HG02642 (cell line): ENCODE data around the gene PWP1.
"Not testable (repeated sequence)": the region's sequence is repeated elsewhere in the genome, so short reads cannot be mapped to it uniquely, and the experiment has no call there.

Experiments used
- ATAC-seq: cut with Tn5 transposase; IDR thresholded peaks from one replicate; pipeline ENCODE4 v1.9.1; 2021; ENCODE audit warnings: mild to moderate bottlenecking; ENCODE audit not compliant: unreplicated experiment, poor library complexity

Gene PWP1

DNA sequence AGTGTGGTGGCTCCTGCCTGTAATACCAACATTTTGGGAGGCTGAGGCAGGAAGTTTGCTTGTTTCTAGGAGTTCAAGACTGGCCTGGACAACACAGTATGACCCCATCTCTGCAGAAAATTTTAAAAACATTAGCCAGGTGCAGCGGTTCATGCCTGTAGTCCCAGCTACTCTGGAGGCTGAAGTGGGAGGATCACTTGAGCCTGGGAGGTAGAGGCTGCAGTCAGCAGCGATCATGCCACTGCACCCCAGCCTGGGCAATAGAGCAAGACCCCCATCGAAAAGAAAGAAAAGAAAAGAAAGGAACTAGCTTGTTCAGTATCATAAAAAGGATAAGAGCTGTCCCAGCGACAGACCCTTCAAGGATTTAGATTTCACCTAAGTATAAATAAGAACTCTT, 18.1 kb upstream of the PWP1 start:
- ATAC-seq, result no peak

DNA sequence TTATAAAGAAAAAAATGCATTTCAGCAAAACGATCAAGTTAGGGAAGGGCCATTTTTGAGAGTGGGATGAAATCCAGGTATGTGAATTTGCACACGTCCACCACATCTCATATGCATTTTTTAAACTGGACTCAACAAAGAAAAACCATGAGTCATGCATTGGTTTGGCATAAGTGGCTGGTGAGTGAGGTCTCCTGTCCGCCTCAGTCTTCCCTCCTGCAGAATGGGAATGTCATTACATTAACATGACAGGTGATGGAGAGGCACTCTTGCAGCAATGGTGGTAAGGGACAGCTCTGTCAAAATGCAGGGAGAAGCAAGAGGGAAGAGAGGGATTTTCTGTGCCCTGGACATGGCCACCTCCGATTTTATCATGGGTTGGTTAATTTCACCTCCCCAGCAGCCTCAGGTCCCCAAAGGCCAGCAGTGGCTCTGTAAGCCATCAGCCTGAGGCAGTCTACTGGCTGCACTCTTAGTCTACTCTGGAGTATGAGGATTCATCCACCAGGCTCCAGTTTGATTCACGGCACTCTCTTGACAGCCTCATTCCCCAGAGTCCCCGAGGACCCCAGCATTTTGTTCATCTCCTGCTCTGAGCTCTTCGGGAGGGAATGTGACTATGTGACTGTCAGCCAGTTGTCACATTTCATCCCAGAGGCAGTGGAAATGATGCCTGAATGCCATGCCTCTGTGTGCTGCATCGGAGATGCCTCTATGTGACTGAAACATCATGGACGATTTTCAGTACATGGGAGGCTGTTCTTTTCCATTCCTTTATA, 17.1 kb upstream of the PWP1 start:
- ATAC-seq, result no peak

DNA sequence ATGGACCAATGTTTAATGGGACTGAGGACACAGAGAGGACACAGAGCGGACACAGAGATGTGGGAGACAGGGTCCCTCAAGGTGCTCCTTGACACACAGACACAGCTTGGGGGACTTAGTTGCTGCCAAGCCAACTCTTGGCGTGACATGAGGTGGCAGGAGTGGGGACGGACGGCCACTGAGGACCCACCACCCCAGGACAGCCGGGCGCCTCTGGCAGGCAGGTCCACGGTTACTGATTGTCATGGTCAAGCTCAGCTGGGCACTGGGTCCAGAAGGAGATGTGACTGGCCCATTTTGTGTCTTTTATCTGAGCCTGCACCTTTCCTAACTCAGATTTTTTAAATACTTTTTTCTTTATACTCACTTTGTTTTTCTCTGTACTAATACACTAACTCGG, 15.7 kb upstream of the PWP1 start:
- no peak for ATAC-seq

GRCh38 chr12:107670999-107671643, 14.5 kb upstream of the PWP1 start:
- ATAC-seq, result no peak

GRCh38 chr12:107677671-107678070, 7.9 kb upstream of the PWP1 start:
- ATAC-seq, result no peak

- no peak for ATAC-seq
Measured at GRCh38 chr12:107679336-107679735, 6.3 kb upstream of the PWP1 start.

DNA sequence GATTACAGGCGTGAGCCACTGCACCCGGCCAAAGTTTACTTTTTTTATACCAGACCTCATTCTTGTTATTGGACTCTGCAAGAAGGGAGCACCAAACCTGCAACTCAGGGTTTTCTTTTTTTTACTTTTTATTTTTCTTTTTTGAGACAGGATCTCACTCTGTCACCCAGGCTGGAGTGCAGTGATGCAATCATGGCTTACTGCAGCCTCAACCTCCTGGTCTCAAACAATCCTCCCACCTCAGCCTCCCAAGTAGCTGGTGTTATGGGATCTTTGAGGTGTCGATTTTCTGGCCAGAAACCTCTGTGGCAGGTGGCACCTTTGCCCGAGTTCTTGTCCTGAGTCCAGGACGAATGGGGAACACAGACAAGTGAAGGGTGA, 4.2 kb upstream of the PWP1 start:
- ATAC-seq, result no peak

DNA sequence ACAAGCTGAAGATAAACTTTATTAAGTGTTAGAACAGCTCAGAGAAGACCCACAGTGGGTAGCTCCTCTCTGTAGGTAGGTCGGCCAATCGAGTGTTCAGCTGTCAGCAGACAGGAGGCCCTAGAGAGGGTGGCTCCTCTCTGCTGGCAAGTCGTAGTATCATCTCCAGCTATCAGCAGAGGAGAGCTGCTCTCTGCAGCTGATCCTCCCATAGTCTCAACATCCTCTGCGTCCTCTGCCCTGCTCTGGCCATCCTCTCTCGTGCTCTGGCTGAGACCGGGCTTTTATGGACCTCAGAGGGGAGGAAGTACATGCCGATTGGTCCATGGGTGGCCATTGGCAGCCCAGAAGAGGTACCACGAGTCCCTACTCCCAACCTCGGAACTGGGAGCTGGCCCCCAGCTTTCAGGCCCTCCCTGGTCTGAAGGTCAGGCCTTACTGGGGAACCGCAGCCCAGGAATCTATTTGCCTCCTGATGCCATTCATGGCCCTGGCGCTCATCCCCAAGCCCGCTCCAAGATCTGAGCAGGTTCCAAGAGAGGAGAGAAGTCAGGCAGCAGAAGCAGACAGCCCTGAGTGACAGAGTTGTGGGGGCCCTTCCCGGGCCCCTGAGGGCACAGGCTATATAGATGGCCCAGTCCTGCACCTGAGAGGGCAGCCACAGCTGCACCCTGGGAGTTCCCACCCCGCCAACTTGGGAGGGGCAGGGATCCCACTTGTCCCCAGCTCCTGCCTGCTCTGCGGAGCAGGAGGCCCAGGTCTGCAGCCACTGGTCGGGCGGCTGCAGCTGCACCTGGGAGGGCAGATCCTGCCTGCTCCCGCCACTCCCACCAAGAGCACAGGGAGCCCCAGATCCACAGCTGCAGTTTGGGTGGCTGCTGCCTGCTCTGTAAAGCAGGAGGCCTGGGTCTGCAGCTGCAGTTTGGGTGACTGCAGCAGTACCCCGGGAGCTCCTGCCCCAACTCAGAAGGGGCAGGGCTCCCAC, 3.5 kb upstream of the PWP1 start:
- ATAC-seq, result no peak

GRCh38 chr12:107684029-107684795, 1.4 kb upstream of the PWP1 start:
- no peak for ATAC-seq

GRCh38 chr12:107684990-107685359, 624 bp upstream of the PWP1 start:
- no peak for ATAC-seq

GRCh38 chr12:107695772-107696171, 10.2 kb downstream of the PWP1 start:
- ATAC-seq, result not testable (repeated sequence)

- ATAC-seq, result peak; percentile 47
Measured at GRCh38 chr12:107702106-107702505, 16.5 kb downstream of the PWP1 start.

- no peak for ATAC-seq
Measured at GRCh38 chr12:107704041-107704440, 18.4 kb downstream of the PWP1 start.

GRCh38 chr12:107705522-107705921, 19.9 kb downstream of the PWP1 start:
- not testable (repeated sequence) for ATAC-seq

- ATAC-seq, result no peak
Measured at GRCh38 chr12:107715780-107716179, 30.2 kb downstream of the PWP1 start.

- no peak for ATAC-seq
Measured at GRCh38 chr12:107718606-107719005, 33.0 kb downstream of the PWP1 start.

GRCh38 chr12:107727327-107727726, 41.7 kb downstream of the PWP1 start:
- ATAC-seq, result not testable (repeated sequence)

- ATAC-seq, result not testable (repeated sequence)
Measured at GRCh38 chr12:107727742-107728141, 42.1 kb downstream of the PWP1 start.

- no peak for ATAC-seq
Measured at GRCh38 chr12:107730618-107731341, 45.2 kb downstream of the PWP1 start.
